Choroid plexus epithelial cell (primary cell): ENCODE results near the gene MEP1A.
A peak's percentile ranks its signal among the peaks of the same experiment; 100 is the strongest.

Source experiments
- DNase-seq: peaks from one replicate; pipeline ENCODE4 v3.0.0-alpha.2; 2010; ENCODE audit warnings: low read depth
- H3K4me3 ChIP-seq: 2 replicates; pipeline ENCODE4 v1.5.1; 2011; ENCODE audit warnings: low read depth, mild to moderate bottlenecking, control low read depth, low read length, moderate library complexity
- TF ChIP-seq, protein P1 (sequence below): conservative IDR thresholded peaks from 2 replicates; pipeline ENCODE4 v1.5.1; 2011; ENCODE audit warnings: low read depth, mild to moderate bottlenecking, control low read depth, inconsistent platforms, low read length, moderate library complexity

The MEP1A gene

GRCh38 chr6:46792635-46793034 is 554 bp upstream of the MEP1A start:
- no peak overlapping the region for H3K4me3 ChIP-seq
- no peak for DNase-seq
- TF ChIP-seq, protein P1, sequence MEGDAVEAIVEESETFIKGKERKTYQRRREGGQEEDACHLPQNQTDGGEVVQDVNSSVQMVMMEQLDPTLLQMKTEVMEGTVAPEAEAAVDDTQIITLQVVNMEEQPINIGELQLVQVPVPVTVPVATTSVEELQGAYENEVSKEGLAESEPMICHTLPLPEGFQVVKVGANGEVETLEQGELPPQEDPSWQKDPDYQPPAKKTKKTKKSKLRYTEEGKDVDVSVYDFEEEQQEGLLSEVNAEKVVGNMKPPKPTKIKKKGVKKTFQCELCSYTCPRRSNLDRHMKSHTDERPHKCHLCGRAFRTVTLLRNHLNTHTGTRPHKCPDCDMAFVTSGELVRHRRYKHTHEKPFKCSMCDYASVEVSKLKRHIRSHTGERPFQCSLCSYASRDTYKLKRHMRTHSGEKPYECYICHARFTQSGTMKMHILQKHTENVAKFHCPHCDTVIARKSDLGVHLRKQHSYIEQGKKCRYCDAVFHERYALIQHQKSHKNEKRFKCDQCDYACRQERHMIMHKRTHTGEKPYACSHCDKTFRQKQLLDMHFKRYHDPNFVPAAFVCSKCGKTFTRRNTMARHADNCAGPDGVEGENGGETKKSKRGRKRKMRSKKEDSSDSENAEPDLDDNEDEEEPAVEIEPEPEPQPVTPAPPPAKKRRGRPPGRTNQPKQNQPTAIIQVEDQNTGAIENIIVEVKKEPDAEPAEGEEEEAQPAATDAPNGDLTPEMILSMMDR = no peak

GRCh38 chr6:46794068-46794467 is 879 bp downstream of the MEP1A start:
- H3K4me3 ChIP-seq = no peak overlapping the region
- TF ChIP-seq, protein P1 = no peak
- peak; percentile 13 for DNase-seq

DNA sequence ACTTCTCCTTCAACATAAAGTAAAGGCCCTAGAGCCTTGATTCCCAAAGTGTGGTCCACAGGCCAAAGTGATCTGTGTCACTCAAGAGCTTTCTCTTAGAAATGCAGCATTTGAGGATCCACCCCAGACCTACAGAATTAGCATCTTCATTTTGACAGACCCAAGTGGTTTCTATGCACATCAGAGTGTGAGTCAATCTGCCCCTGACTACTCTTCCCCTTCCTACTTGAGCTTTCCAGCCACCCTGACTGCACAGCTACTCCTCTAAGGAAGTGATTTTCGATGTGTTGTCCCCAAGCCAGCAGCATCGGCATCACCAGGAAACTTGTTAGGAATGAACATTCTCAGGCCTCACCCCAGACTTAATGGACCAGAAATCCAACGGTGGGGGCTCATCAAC is 2.6 kb downstream of the MEP1A start:
- no peak for DNase-seq
- no peak overlapping the region for H3K4me3 ChIP-seq
- TF ChIP-seq, protein P1 = no peak

GRCh38 chr6:46796848-46797580 is 3.8 kb downstream of the MEP1A start:
- TF ChIP-seq, protein P1 = no peak
- DNase-seq = no peak
- no peak overlapping the region for H3K4me3 ChIP-seq

DNA sequence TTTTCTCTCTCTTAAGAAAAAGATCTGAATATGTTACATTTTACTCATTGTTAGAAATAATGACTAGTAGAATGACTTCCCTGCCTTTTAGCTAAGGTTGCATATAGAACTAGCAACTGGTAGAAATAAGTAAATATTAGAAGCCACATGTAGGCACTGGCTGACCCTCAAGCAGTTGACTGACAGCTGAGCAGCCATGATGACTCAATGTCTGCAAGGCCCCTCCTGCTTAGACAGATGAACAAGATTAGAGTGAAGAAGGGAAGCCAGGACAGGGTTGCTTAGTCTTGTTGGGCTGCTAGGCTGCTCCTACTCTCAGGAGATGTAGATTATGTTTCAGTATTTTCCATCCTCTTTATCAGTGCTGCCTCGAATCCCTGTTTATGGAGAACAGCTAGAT is 6.5 kb downstream of the MEP1A start:
- TF ChIP-seq, protein P1 = no peak
- no peak for DNase-seq
- H3K4me3 ChIP-seq = no peak overlapping the region

GRCh38 chr6:46808806-46809205 is 15.6 kb downstream of the MEP1A start:
- no peak overlapping the region for H3K4me3 ChIP-seq
- DNase-seq = no peak
- TF ChIP-seq, protein P1 = no peak

GRCh38 chr6:46815130-46815529 is 21.9 kb downstream of the MEP1A start:
- no peak for DNase-seq
- H3K4me3 ChIP-seq = no peak overlapping the region
- TF ChIP-seq, protein P1 = no peak
